ENCODE data around the gene ABTB2. TPM values are rescaled to one million over a fixed set of nuclear protein-coding genes. Genes with fewer than 3 reads are reported as not detected.

The ABTB2 gene
- polyA plus RNA-seq, 1 experiment = 6.3 TPM

DNA sequence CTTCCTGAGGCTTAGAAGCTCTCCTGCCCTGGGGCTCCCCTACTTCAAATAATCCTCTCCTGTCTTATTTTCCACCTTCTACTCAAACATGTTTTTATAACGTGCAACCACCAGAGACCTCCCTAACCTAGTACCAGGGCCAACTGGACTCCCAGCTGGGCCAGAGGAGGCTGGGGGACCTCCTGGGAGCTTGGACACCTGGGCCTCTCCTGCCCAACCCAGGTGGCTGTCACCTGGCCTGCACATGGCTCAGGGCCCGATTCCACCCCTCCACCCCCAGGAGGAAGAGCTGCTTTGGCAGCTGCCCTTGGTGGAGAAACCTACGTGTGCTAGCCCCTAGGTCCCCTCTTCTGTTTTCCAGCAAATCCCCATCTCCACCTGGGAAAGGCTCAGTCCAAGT is 105.2 kb downstream of the ABTB2 start:
- H3K36me3 ChIP-seq (ENCODE audit: control insufficient read depth, insufficient read depth, low read length) = no peaks in the 10 kb centered on the region
- DNase-seq (ENCODE audit: low read depth) = no peak
- H3K27me3 ChIP-seq (ENCODE audit: control insufficient read depth, insufficient read depth, low read length) = 0 out of 2 replicates have a peak, but pooled peaks cover 3% of the 10 kb centered on the region
- TF ChIP-seq, protein P1, sequence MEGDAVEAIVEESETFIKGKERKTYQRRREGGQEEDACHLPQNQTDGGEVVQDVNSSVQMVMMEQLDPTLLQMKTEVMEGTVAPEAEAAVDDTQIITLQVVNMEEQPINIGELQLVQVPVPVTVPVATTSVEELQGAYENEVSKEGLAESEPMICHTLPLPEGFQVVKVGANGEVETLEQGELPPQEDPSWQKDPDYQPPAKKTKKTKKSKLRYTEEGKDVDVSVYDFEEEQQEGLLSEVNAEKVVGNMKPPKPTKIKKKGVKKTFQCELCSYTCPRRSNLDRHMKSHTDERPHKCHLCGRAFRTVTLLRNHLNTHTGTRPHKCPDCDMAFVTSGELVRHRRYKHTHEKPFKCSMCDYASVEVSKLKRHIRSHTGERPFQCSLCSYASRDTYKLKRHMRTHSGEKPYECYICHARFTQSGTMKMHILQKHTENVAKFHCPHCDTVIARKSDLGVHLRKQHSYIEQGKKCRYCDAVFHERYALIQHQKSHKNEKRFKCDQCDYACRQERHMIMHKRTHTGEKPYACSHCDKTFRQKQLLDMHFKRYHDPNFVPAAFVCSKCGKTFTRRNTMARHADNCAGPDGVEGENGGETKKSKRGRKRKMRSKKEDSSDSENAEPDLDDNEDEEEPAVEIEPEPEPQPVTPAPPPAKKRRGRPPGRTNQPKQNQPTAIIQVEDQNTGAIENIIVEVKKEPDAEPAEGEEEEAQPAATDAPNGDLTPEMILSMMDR (IDR thresholded peaks at IDR 0.05; ENCODE audit: insufficient read depth, low read depth, low read length) = no peak
- POLR2A ChIA-PET = no interaction called here
- CTCF ChIA-PET = interaction anchor here (2.1 kb wide), 1 partner anchor 105 kb away, joined by 6 read pairs; the partner anchor contains the start of gene ABTB2
- no peak overlapping the region for H3K4me3 ChIP-seq (ENCODE audit: low read depth, low read length)

DNA sequence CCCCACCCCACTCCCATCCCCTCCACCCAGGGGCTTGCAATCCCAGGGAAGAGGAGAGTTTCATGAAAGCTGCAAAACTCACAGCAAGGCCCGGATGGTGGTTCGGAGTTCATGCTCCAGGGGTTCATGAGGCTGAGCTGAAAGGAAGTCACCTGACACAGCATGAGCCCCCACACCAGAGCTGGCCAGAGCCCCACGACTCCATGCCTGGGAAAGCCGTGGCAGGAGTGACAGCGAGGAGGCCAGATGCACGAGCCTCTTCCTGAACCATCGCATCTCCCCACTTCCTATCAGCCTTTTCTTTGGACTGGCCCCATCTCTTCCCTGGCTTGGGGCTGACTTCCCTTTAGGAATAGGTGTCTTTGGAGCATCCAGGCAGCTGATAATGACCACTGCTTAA is 105.8 kb downstream of the ABTB2 start:
- POLR2A ChIA-PET = no interaction called here
- TF ChIP-seq, protein P1 (IDR thresholded peaks at IDR 0.05; ENCODE audit: insufficient read depth, low read depth, low read length) = no peak
- H3K4me3 ChIP-seq (ENCODE audit: low read depth, low read length) = no peak overlapping the region
- no peak for DNase-seq (ENCODE audit: low read depth)
- H3K27me3 ChIP-seq (ENCODE audit: control insufficient read depth, insufficient read depth, low read length) = 0 out of 2 replicates have a peak, but pooled peaks cover 3% of the 10 kb centered on the region
- no peaks in the 10 kb centered on the region for H3K36me3 ChIP-seq (ENCODE audit: control insufficient read depth, insufficient read depth, low read length)
- CTCF ChIA-PET = interaction anchor here (2.1 kb wide), 1 partner anchor 106 kb away, joined by 6 read pairs; the partner anchor contains the start of gene ABTB2

DNA sequence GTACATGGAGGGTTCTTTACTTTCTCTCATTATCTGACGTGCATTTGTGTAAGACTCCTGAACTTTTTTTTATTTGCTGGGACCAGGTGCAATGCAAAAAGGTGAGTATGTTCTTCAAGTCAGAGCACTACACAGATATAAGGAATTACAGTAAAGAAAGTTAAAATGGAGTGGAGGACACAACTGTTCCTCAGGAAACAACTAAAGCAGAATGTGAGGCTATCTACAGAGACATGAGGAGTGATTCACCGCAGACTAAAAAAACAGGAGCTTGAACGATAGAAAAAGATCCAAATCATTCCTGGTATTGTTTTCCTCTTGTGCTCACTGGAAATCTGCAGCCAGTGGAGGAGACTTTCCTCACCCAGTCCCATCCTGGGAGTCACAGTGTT is 106.2 kb downstream of the ABTB2 start:
- no peaks in the 10 kb centered on the region for H3K36me3 ChIP-seq (ENCODE audit: control insufficient read depth, insufficient read depth, low read length)
- H3K27me3 ChIP-seq (ENCODE audit: control insufficient read depth, insufficient read depth, low read length) = 0 out of 2 replicates have a peak, but pooled peaks cover 3% of the 10 kb centered on the region
- TF ChIP-seq, protein P1 (IDR thresholded peaks at IDR 0.05; ENCODE audit: insufficient read depth, low read depth, low read length) = no peak
- H3K4me3 ChIP-seq (ENCODE audit: low read depth, low read length) = no peak overlapping the region
- POLR2A ChIA-PET = no interaction called here
- DNase-seq (ENCODE audit: low read depth) = no peak
- CTCF ChIA-PET = interaction anchor here (0.7 to 2.1 kb wide), 2 partner anchors 22 to 106 kb away, joined by 3 to 6 read pairs; partner anchors contain the start of gene ABTB2

DNA sequence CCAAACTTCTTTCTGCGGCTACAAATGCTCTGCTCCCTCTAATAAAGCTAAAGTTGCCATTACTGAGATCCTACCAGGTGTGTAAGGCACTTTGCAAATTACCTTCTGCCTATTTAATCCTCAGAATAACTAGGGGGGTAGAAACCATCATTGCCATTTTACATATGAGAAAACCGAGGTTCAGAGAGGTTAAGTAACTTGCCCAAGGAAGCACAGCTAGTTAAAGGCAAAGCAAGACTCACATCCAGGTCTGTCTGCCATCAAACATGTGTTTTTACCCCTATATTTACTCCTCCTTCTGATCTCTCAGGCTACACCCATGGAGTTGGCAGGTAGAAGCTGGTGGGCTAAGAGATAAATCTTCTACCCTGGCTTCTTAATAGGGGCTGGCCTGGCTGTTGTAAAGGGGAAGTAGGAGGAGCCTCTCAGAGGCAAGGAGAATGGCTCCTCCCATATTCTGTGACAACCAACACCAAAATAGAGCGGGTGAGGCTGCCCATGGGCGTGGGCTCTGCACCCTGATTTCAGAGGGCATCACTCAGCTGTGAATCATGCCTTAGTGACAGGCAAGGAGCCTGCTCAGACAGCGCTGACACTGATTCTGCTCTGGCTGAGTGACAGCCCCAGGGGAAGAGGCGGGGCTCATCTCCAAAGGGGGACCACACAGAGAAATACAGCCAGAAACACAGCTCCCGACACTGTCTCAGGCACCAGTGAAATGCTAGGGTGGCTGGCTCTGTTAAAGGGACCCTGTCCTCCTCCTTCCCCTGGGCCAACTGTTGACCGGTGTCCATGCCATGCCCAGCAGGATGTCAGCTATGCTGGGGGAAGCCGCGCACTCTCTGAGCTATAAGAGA is 106.8 kb downstream of the ABTB2 start:
- H3K36me3 ChIP-seq (ENCODE audit: control insufficient read depth, insufficient read depth, low read length) = no peaks in the 10 kb centered on the region
- H3K27me3 ChIP-seq (ENCODE audit: control insufficient read depth, insufficient read depth, low read length) = 0 out of 2 replicates have a peak, but pooled peaks cover 3% of the 10 kb centered on the region
- TF ChIP-seq, protein P1 (IDR thresholded peaks at IDR 0.05; ENCODE audit: insufficient read depth, low read depth, low read length) = no peak
- ChIA-PET POLR2A (no interaction called here), CTCF (interaction anchor here (0.7 to 2.1 kb wide), 2 partner anchors 21 to 107 kb away, joined by 3 to 6 read pairs; partner anchors contain the start of gene ABTB2)
- no peak overlapping the region for H3K4me3 ChIP-seq (ENCODE audit: low read depth, low read length)
- no peak for DNase-seq (ENCODE audit: low read depth)

DNA sequence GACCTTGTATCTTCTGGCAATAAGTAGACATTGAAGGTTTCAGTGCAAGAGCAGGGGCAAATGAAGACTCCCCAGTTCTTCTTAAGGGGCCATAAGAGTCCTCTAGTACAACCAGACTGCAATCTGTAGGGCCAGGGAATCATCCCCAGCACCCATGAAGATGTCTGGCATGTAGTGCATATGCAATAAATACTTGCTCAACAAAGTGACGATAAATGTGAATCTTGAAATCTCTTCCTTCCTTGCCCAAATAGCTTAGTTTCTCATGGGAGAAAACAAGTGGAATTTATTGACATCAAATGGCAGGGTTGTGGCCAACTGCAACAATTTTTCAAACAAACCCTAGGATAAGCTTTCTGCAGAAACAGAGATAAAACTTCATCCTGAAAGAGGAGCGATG is 107.6 kb downstream of the ABTB2 start:
- Histone ChIP-seq H3K27me3 (ENCODE audit: control insufficient read depth, insufficient read depth, low read length) (0 out of 2 replicates have a peak, but pooled peaks cover 3% of the 10 kb centered on the region), H3K36me3 (ENCODE audit: control insufficient read depth, insufficient read depth, low read length) (no peaks in the 10 kb centered on the region), H3K4me3 (ENCODE audit: low read depth, low read length) (no peak overlapping the region)
- TF ChIP-seq, protein P1 (IDR thresholded peaks at IDR 0.05; ENCODE audit: insufficient read depth, low read depth, low read length) = no peak
- CTCF ChIA-PET = no interaction called here
- no peak for DNase-seq (ENCODE audit: low read depth)
- POLR2A ChIA-PET = no interaction called here

Data from BJ (cell line).